Measurements from ENCODE around the gene ZNF197.

- TF ChIP-seq CTCF (IDR thresholded peaks at IDR 0.05) (no peak), POLR2A (IDR thresholded peaks at IDR 0.05) (no peak)
Observed at GRCh38 chr3:44659015-44659414, 34.2 kb downstream of the ZNF197 start.

Data from uterus (tissue), 2 donors.